Right lobe of liver (tissue), 4 donors: Measurements from ENCODE around the gene HSD3B1.

Experiments used
- POLR2A ChIP-seq: fragments of 450-650 bp; IDR thresholded peaks from one replicate; pipeline ENCODE4 v1.6.1; 2017; ENCODE audit warnings: antibody characterized with exemption, mild to moderate bottlenecking
- TF ChIP-seq, protein P1 (sequence below), 4 donors: fragments of 200-600 bp in 3 of 4; fragments of 450-650 bp in 1 of 4; IDR thresholded peaks; one replicate each; pipeline versions ENCODE4 v1.5.1 to v1.8.0; 2016 to 2022; ENCODE audit warnings: antibody characterized with exemption in 4 of 4, mild to moderate bottlenecking in 2 of 4
- donor health status: DM: no; HTN: no; CAD: no.
- donor health status: DM: no; HTN: no; CAD: no.
- donor health status: DM: no; HTN: yes; CAD: no.

DNA sequence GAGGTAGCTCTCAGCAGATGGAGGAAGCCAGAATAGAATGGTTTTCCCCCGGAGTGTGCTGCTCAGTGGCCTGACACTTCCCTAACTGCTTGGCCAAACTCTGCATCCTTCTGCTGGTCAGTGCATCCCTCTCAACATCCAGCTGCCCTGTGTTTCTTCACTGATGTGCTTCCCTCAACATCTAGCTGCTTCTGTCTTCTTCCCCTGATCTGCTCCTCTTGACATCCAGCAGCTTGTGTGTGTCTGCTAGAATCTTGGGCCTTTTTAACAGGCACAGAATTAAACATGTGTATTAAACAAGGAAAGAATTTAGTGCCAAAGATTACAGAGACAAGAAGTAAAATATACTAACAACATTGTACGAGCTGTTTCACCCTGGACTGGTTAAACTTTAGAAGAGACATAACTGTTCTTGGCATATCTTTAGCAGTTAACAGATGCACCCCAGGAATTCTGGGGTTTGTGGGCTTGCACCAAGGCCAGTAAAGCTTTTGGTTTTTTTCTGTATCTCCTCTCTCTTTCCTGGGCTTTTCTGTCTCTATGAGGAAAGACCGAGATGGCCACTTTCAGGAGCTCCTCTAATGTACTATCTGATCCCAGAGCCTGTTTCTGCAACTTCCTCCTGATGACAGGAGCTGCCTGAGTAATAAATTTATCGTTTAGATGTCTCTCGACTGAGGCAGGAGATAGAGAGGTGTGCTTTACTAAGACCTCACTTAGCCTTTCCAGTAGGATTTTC is 34.8 kb upstream of the HSD3B1 start:
- TF ChIP-seq, protein P1, sequence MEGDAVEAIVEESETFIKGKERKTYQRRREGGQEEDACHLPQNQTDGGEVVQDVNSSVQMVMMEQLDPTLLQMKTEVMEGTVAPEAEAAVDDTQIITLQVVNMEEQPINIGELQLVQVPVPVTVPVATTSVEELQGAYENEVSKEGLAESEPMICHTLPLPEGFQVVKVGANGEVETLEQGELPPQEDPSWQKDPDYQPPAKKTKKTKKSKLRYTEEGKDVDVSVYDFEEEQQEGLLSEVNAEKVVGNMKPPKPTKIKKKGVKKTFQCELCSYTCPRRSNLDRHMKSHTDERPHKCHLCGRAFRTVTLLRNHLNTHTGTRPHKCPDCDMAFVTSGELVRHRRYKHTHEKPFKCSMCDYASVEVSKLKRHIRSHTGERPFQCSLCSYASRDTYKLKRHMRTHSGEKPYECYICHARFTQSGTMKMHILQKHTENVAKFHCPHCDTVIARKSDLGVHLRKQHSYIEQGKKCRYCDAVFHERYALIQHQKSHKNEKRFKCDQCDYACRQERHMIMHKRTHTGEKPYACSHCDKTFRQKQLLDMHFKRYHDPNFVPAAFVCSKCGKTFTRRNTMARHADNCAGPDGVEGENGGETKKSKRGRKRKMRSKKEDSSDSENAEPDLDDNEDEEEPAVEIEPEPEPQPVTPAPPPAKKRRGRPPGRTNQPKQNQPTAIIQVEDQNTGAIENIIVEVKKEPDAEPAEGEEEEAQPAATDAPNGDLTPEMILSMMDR (IDR thresholded peaks at IDR 0.05) = no peak
- TF ChIP-seq POLR2A = no peak
